Lower lobe of right lung (tissue), 2 donors: ENCODE measurements around the gene ACTL6B. TPM values are rescaled to one million over a fixed set of nuclear protein-coding genes. Genes with fewer than 3 reads are reported as not detected.
"Not testable (repeated sequence)": the region's sequence is repeated elsewhere in the genome, so short reads cannot be mapped to it uniquely, and the experiment has no call there.

Source experiments
- ATAC-seq, 2 donors: fragments of 200-7000 bp; cut with Tn5 transposase; one replicate each; pipeline ENCODE4 v1.9.1; 2020 to 2022; ENCODE audit warnings: mild to moderate bottlenecking in 2 of 2, moderate library complexity in 2 of 2
- DNase-seq: peaks from one replicate; pipeline ENCODE4 v3.0.0-alpha.2; 2020
- H3K27ac ChIP-seq: fragments of 200-600 bp; one replicate; pipeline ENCODE4 v1.8.0; 2022
- H3K27me3 ChIP-seq: fragments of 200-600 bp; one replicate; pipeline ENCODE4 v1.8.0; 2022; ENCODE audit warnings: low read depth
- H3K36me3 ChIP-seq: fragments of 200-600 bp; one replicate; pipeline ENCODE4 v1.8.0; 2022; ENCODE audit warnings: mild to moderate bottlenecking
- H3K4me1 ChIP-seq: fragments of 200-600 bp; one replicate; pipeline ENCODE4 v1.8.0; 2022
- H3K4me3 ChIP-seq: fragments of 200-600 bp; one replicate; pipeline ENCODE4 v1.8.0; 2022; ENCODE audit warnings: mild to moderate bottlenecking
- H3K9me3 ChIP-seq: fragments of 200-600 bp; one replicate; pipeline ENCODE4 v1.8.0; 2022
- CTCF ChIP-seq: fragments of 200-600 bp; IDR thresholded peaks from one replicate; pipeline ENCODE4 v1.8.0; 2022; ENCODE audit warnings: antibody characterized with exemption, mild to moderate bottlenecking
- intact Hi-C: fragments of 100-400 bp; cut with DNase I; formaldehyde crosslinking; loops from one replicate; pipeline ENCODE4 v1.11.0; 2022
- total RNA-seq: library from RNA; stranded (reverse); fragmentation: NEBNext Ultra II Directional; extraction: Animal tissue kit (Norgen Biotek cat#: 25700); gene quantifications from one replicate; pipeline ENCODE4 v1.2.1, GENCODE V29; 2021
- donor health status: DM: no; HTN: yes; CAD: no; lungs with severe emphysema.

The ACTL6B gene
- total RNA-seq, 1 donor from 2014 or later, result not detected

DNA sequence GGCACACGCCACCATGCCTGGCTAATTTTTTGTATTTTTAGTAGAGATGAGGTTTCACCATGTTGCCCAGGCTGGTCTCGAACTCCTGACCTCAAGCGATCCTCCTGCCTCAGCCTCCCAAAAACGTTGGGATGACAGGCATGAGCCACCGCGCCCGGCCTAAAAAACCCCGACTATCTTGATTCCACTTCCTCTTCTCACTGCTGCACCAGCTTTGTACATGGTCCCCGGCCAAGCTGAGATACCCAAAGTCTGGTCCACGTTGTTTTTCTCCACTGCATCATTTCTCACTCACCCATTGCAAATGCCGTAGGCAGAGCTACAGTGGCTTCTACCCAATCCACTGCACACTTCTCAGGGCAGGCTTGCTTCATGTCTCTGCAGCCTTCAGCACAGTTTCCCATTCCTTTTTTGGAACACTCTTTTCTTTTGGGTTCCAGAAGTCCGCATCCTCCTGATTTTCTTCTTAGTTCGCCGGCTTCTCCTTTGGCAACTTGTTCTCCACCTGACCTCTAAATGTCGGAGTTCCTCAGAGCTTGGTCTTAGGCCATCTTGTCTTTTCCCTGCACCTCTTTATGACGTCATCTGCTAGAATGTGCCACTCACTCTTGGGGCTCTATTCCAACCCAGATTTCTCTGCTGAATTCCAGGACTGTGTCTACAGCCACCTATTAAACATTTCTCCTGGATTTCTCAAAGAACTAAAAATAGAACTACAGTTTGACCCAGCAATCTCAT lies 11.3 kb upstream of the ACTL6B start:
- Histone ChIP-seq H3K27ac (no peak overlapping the region), H3K27me3 (no peaks in the 10 kb centered on the region), H3K4me1 (no peaks in the 10 kb centered on the region), H3K36me3 (no peaks in the 10 kb centered on the region), H3K4me3 (no peak overlapping the region), H3K9me3 (no peaks in the 10 kb centered on the region)
- intact Hi-C loops, result no loop called here
- no peak for TF ChIP-seq CTCF
- ATAC-seq (no peak), DNase-seq (no peak)

DNA sequence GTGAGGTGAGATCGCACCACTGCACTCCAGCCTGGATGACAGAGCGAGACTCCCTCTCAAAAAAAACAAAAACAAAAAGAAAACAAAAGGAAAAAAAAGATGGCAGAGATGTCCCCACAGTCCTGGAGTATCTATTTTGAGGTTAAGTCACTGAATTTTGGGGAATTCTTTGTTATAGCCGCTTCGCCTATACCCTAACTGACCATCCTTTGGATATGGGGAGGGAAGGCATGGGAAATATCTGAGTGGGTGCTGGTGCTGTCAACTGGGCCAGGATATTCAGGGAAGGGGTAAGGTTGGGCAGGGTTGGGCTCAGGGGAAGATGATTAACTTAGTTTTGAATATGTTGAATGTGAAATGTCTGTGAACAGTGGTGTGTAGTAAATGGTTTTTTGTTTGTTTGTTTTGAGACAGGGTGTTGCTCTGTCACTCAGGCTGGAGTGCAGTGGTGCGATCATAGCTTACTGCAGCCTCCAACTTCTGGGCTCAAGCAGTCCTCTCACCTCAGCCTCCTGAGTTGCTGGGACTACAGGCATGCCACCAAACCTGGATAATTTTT lies 9.0 kb upstream of the ACTL6B start:
- H3K4me3 ChIP-seq, result no peak overlapping the region

DNA sequence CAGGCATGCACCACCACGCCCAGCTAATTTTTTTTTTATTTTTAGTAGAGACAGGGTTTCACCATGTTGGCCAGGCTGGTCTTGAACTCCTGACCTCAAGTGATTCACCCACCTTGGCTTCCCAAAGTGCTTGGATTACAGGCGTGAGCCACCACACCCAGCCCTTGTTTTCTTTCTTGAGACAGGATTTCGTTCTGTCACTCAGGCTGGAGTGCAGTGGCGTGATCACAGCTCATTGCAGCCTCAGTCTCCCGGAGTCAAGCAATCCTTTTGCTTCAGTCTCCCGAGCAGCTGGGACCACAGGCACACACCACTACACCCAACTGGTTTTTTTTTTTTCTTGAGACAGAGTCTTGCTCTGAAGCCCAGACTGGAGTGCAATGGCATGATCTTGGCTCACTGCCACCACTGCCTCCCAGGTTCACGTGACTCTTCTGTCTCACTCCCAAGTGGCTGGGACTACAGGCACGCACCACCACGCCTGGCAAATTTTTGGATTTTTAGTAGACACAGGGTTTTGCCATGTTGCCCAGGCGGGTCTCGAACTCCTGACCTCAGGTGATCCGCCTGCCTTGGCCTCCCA lies 6.0 kb upstream of the ACTL6B start:
- H3K27ac ChIP-seq, intact Hi-C loops, H3K27me3 ChIP-seq, H3K9me3 ChIP-seq, H3K4me1 ChIP-seq, H3K36me3 ChIP-seq, DNase-seq, ATAC-seq, H3K4me3 ChIP-seq: not testable (repeated sequence)

More for the DNA sequence above, 9.0 kb upstream of the ACTL6B start:
- Histone ChIP-seq H3K36me3 (no peaks in the 10 kb centered on the region), H3K4me1 (no peaks in the 10 kb centered on the region), H3K27me3 (no peaks in the 10 kb centered on the region), H3K27ac (no peak overlapping the region), H3K9me3 (no peaks in the 10 kb centered on the region)
- no peak for TF ChIP-seq CTCF
- ATAC-seq, result no peak
- no peak for DNase-seq
- intact Hi-C loops, result no loop called here

DNA sequence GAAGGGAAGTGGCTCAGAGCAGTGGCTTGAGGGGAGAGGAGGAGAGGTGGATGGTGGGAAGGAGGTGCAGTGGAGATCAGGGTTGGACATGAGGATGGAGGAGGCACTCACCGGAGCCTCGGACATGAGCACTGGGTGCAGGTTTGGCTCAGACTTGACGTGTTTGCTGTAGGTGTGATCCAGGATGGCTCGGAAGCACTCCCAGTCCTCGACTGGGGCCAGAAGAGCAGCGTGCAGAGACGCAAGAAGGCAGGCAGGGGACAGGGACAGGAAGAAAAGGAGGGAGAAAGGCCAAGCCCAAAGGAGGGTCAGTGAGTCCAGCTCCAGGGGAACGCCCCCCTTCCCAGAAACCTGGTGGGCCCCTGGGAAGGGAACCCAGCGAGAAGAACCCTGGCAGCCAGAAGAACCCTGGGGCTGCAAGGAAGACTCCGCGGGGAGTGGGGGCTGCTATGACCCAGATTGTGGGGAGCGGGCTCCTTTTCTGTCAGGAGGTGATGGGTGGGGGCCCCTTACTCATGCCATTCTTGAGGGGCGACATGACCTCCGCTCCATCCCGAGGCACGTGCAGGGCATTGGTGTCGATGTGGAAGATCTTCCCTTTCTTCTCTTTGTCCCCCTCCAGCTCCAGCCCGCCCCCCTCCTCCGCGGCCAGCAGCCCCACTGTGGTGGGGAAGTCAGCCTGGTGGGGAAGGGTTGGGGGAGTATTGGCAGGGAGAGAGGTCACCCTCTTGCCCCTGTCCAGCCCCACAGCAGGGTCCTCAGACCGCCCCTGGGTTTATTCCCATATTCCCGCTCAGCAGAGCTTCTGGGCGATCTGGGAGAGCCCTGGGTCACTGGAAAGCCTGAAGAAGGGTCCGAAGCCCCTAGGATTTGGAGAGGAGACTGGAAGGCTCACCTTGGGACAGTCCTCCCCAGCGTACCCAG lies 1.1 kb downstream of the ACTL6B start:
- no peak for TF ChIP-seq CTCF
- Histone ChIP-seq H3K9me3 (no peaks in the 10 kb centered on the region), H3K36me3 (no peaks in the 10 kb centered on the region), H3K27ac (no peak overlapping the region), H3K4me1 (peaks cover 6% of the 10 kb centered on the region), H3K4me3 (no peak overlapping the region), H3K27me3 (peaks cover 57% of the 10 kb centered on the region)
- intact Hi-C loops, result no loop called here
- ATAC-seq (peak in 1 of 2 donors; percentile 29), DNase-seq (no peak)

GRCh38 chr7:100649826-100650565 lies 6.3 kb downstream of the ACTL6B start:
- peaks cover 43% of the 10 kb centered on the region for H3K27me3 ChIP-seq
- peak in 1 of 2 donors; percentile 26 for ATAC-seq
- H3K4me3 ChIP-seq, result no peak overlapping the region
- TF ChIP-seq CTCF, result no peak
- intact Hi-C loops, result no loop called here
- no peak overlapping the region for H3K27ac ChIP-seq
- no peak for DNase-seq
- H3K36me3 ChIP-seq, result no peaks in the 10 kb centered on the region
- H3K9me3 ChIP-seq, result no peaks in the 10 kb centered on the region
- no peaks in the 10 kb centered on the region for H3K4me1 ChIP-seq
